Measurements from ENCODE around the gene EDIL3.

Gene EDIL3

GRCh38 chr5:83987513-83988292 is 397.0 kb downstream of the EDIL3 start:
- CTCF ChIA-PET: no interaction called here
- POLR2A ChIA-PET: no interaction called here
- no peak for DNase-seq (ENCODE audit: extremely low spot score)
- TF ChIP-seq, protein P1, sequence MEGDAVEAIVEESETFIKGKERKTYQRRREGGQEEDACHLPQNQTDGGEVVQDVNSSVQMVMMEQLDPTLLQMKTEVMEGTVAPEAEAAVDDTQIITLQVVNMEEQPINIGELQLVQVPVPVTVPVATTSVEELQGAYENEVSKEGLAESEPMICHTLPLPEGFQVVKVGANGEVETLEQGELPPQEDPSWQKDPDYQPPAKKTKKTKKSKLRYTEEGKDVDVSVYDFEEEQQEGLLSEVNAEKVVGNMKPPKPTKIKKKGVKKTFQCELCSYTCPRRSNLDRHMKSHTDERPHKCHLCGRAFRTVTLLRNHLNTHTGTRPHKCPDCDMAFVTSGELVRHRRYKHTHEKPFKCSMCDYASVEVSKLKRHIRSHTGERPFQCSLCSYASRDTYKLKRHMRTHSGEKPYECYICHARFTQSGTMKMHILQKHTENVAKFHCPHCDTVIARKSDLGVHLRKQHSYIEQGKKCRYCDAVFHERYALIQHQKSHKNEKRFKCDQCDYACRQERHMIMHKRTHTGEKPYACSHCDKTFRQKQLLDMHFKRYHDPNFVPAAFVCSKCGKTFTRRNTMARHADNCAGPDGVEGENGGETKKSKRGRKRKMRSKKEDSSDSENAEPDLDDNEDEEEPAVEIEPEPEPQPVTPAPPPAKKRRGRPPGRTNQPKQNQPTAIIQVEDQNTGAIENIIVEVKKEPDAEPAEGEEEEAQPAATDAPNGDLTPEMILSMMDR (IDR thresholded peaks at IDR 0.05; ENCODE audit: control extremely low read depth, extremely low read depth, low read depth, missing control alignments): no peak

DNA sequence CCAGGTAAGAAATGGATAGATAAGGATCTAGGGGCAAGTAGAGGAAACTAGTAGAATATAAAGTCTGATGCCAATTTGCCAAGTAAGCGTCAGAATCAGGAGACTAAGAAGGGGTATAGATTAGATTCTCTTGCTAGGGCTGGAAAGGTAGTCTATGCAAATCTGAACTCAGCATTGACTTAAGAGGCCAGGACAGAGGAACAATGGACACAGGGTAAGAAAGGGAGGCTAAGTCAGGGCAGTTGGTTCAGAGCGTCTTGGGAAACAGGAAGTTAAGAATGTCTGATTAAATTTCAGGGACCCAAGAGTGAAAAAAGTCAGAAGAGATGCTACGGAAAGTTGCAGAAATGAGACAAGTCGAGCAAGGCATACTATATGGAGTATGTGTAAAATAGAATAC is 400.8 kb downstream of the EDIL3 start:
- TF ChIP-seq, protein P1 (IDR thresholded peaks at IDR 0.05; ENCODE audit: control extremely low read depth, extremely low read depth, low read depth, missing control alignments): no peak
- CTCF ChIA-PET: interaction anchor here (1.2 kb wide), 1 partner anchor 57 kb away, joined by 3 read pairs; no protein-coding TSS in a partner anchor
- POLR2A ChIA-PET: no interaction called here
- no peak for DNase-seq (ENCODE audit: extremely low spot score)

- CTCF ChIA-PET: no interaction called here
- no peak for DNase-seq (ENCODE audit: extremely low spot score)
- TF ChIP-seq, protein P1 (IDR thresholded peaks at IDR 0.05; ENCODE audit: control extremely low read depth, extremely low read depth, low read depth, missing control alignments): no peak
- POLR2A ChIA-PET: no interaction called here
These were observed 410.5 kb downstream of the EDIL3 start for GRCh38 chr5:83973925-83974815.

- ChIA-PET POLR2A (no interaction called here), CTCF (no interaction called here)
- TF ChIP-seq, protein P1 (IDR thresholded peaks at IDR 0.05; ENCODE audit: control extremely low read depth, extremely low read depth, low read depth, missing control alignments): no peak
- no peak for DNase-seq (ENCODE audit: extremely low spot score)
These were observed 411.8 kb downstream of the EDIL3 start for GRCh38 chr5:83972909-83973308.

DNA sequence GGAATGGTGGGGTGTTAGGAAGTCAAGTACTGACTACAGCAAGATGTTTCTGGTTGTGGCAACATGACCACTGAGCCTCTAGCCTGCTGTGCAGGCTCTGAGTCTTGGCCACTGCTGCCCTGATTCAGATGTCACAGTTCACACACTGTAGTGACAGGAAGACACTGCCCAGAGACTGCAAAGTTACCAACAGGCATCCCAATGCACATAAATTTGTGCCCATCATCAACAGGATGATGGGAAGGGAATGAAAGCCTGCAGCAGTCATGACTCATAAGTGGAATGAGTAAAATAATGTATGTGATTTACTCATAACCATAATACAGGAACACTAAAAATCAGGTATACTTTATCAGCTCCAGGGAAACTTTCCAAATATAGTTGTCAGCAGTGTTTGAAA is 412.4 kb downstream of the EDIL3 start:
- TF ChIP-seq, protein P1 (IDR thresholded peaks at IDR 0.05; ENCODE audit: control extremely low read depth, extremely low read depth, low read depth, missing control alignments): no peak
- DNase-seq (ENCODE audit: extremely low spot score): no peak
- POLR2A ChIA-PET: no interaction called here
- CTCF ChIA-PET: no interaction called here

GRCh38 chr5:83967417-83967816 is 417.3 kb downstream of the EDIL3 start:
- TF ChIP-seq, protein P1 (IDR thresholded peaks at IDR 0.05; ENCODE audit: control extremely low read depth, extremely low read depth, low read depth, missing control alignments): no peak
- POLR2A ChIA-PET: no interaction called here
- no peak for DNase-seq (ENCODE audit: extremely low spot score)
- CTCF ChIA-PET: interaction anchor here (0.8 to 3.0 kb wide), 2 partner anchors 14 to 40 kb away, joined by 4 to 11 read pairs; no protein-coding TSS in a partner anchor
